Subcutaneous abdominal adipose tissue (tissue), 5 donors: ENCODE data around the gene FGD5.

Source experiments
- H3K27ac ChIP-seq: one replicate; pipeline ENCODE4 v1.7.0; 2013; ENCODE audit warnings: low read depth, mild to moderate bottlenecking, inconsistent platforms, low read length, moderate library complexity
- H3K27me3 ChIP-seq, 5 donors: one replicate each; pipeline ENCODE4 v1.7.0; 2013; ENCODE audit warnings: low read length in 5 of 5, inconsistent platforms in 1 of 5; ENCODE audit not compliant: control insufficient read depth in 5 of 5, insufficient read depth in 4 of 5
- H3K36me3 ChIP-seq, 5 donors: one replicate each; pipeline ENCODE4 v1.7.0; 2013; ENCODE audit warnings: low read length in 5 of 5; ENCODE audit not compliant: control insufficient read depth in 5 of 5, insufficient read depth in 5 of 5
- H3K4me1 ChIP-seq, 5 donors: one replicate each; pipeline ENCODE4 v1.7.0; 2013; ENCODE audit warnings: low read length in 5 of 5, mild to moderate bottlenecking in 3 of 5, moderate library complexity in 1 of 5; ENCODE audit not compliant: control insufficient read depth in 5 of 5, insufficient read depth in 5 of 5
- H3K4me3 ChIP-seq, 5 donors: one replicate each; pipeline ENCODE4 v1.7.0; 2013; ENCODE audit warnings: low read length in 5 of 5, low read depth in 1 of 5
- H3K9ac ChIP-seq, 5 donors: one replicate each; pipeline ENCODE4 v1.7.0; 2013; ENCODE audit warnings: low read length in 5 of 5, mild to moderate bottlenecking in 4 of 5, moderate library complexity in 3 of 5
- H3K9me3 ChIP-seq, 5 donors: one replicate each; pipeline ENCODE4 v1.7.0; 2013; ENCODE audit warnings: low read length in 5 of 5; ENCODE audit not compliant: control insufficient read depth in 5 of 5
- donor health status: healthy.
- donor health status: healthy.
- donor health status: healthy.
- donor health status: healthy.
- donor health status: healthy.

FGD5 gene

GRCh38 chr3:14789221-14789620 lies 29.5 kb upstream of the FGD5 start:
- Histone ChIP-seq H3K9me3 (no peaks in the 10 kb centered on the region), H3K27ac (no peak overlapping the region), H3K4me3 (no peak overlapping the region), H3K36me3 (no peaks in the 10 kb centered on the region), H3K9ac (no peak overlapping the region), H3K27me3 (peaks cover 0 to 7% (median 4%) of the 10 kb centered on the region in 5 donors), H3K4me1 (peaks cover 0 to 37% (median 21%) of the 10 kb centered on the region in 5 donors)

DNA sequence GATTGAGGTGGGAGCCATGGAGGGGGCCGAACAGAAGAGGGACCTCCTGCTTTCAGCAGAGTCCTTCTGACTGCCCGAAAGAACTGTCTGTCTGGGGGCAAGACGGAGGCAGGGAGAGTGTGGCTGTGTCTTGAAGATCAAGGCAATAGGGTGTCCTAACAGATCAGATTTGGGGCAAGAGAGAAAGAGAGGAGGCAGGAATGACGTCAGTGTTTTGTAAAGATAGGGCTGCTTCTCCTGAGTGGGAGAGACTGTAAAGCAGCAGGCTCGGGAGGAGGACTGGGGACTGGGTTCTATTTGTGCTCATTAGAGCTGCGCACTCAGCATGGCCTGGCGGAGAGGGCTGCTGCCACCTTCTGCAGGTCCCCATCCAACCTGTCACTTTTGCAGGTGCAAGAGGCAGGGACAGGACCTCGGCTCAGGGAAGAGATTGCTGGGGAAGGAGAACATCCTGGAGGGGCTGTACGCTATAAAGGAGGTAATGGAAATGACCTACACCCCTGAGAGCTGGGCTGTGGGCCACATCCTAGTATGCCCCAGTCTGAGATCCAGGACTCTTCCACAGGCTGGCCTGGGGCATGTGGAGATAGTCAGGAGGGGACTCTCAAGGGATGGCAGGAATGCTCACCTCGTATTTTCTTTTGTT lies 29.0 kb upstream of the FGD5 start:
- Histone ChIP-seq H3K4me3 (no peak overlapping the region), H3K27ac (no peak overlapping the region), H3K27me3 (peaks cover 0 to 7% (median 4%) of the 10 kb centered on the region in 5 donors), H3K9ac (no peak overlapping the region), H3K36me3 (no peaks in the 10 kb centered on the region), H3K9me3 (no peaks in the 10 kb centered on the region), H3K4me1 (peaks cover 0 to 33% (median 18%) of the 10 kb centered on the region in 5 donors)

DNA sequence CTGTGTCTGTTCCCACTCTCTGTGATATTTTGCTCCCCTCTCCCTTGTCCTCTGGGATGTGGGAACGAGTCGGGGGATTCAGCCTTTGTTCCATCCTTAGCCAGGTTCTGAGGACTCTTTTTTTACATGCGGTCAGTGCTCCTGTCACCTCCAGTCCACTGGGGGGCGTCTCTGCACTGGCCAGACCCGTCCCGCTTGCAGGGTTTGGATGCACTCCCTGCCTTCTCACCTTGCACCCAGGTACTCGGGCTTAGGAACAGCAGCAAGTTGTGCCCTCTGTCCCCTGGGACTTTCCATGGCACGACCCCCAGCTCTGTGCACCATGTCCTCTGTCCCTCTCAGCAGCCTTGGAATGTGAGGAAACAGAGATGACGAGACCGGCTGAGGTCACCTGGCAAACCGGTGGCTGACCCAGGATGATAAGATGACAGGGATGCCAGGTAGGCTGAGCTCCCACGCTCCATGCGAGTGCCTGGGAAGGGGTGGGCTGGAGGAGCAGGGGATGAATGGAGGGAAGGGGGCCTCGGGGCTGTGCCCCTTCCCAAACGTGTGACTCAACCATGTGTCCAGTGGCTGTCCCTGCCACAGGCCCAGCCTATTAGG lies 27.3 kb upstream of the FGD5 start:
- Histone ChIP-seq H3K9me3 (no peaks in the 10 kb centered on the region), H3K4me3 (no peak overlapping the region), H3K27ac (no peak overlapping the region), H3K4me1 (peaks cover 0 to 33% (median 19%) of the 10 kb centered on the region in 5 donors), H3K36me3 (no peaks in the 10 kb centered on the region), H3K27me3 (peaks cover 0 to 7% (median 4%) of the 10 kb centered on the region in 5 donors), H3K9ac (no peak overlapping the region)

- H3K27me3 ChIP-seq = peaks cover 0 to 7% (median 4%) of the 10 kb centered on the region in 5 donors
- no peak overlapping the region for H3K4me3 ChIP-seq
- H3K27ac ChIP-seq = peak overlapping the region; percentile 60
- H3K4me1 ChIP-seq = peaks cover 0 to 34% (median 21%) of the 10 kb centered on the region in 5 donors
- no peaks in the 10 kb centered on the region for H3K9me3 ChIP-seq
- H3K9ac ChIP-seq = no peak overlapping the region
- no peaks in the 10 kb centered on the region for H3K36me3 ChIP-seq
Observed at GRCh38 chr3:14792691-14793121, 26.1 kb upstream of the FGD5 start.

GRCh38 chr3:14793126-14793857 lies 25.5 kb upstream of the FGD5 start:
- H3K27ac ChIP-seq = peak overlapping the region; percentile 60
- no peaks in the 10 kb centered on the region for H3K36me3 ChIP-seq
- no peak overlapping the region for H3K9ac ChIP-seq
- no peaks in the 10 kb centered on the region for H3K9me3 ChIP-seq
- no peak overlapping the region for H3K4me3 ChIP-seq
- H3K4me1 ChIP-seq = peaks cover 0 to 34% (median 21%) of the 10 kb centered on the region in 5 donors
- H3K27me3 ChIP-seq = peaks cover 0 to 7% (median 4%) of the 10 kb centered on the region in 5 donors

DNA sequence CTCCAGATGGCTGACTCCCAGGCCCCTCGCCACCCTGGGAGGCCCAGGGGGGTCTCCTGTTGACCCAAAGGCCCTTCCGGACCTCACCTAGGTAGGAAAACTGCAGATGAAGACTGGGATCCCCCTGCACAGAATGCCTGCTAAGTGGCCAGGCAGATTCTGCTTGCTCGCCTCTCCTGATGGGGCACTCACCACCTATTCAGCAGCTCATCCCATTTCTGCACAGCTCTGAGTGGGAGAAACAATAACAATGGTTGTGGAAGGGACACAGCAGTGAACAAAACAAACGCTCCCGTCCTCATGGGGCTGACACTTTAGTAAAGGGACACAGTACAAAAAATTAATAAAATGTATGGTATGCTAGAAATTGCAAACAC lies 24.9 kb upstream of the FGD5 start:
- Histone ChIP-seq H3K36me3 (no peaks in the 10 kb centered on the region), H3K4me3 (no peak overlapping the region), H3K9me3 (no peaks in the 10 kb centered on the region), H3K9ac (no peak overlapping the region), H3K27ac (peak overlapping the region; percentile 60), H3K4me1 (peaks cover 0 to 34% (median 21%) of the 10 kb centered on the region in 5 donors), H3K27me3 (peaks cover 0 to 7% (median 4%) of the 10 kb centered on the region in 5 donors)

GRCh38 chr3:14794435-14794834 lies 24.3 kb upstream of the FGD5 start:
- H3K4me1 ChIP-seq = peaks cover 0 to 34% (median 21%) of the 10 kb centered on the region in 5 donors
- no peaks in the 10 kb centered on the region for H3K36me3 ChIP-seq
- no peak overlapping the region for H3K4me3 ChIP-seq
- no peaks in the 10 kb centered on the region for H3K9me3 ChIP-seq
- H3K9ac ChIP-seq = no peak overlapping the region
- H3K27me3 ChIP-seq = peaks cover 0 to 7% (median 4%) of the 10 kb centered on the region in 5 donors
- peak overlapping the region; percentile 60 for H3K27ac ChIP-seq

DNA sequence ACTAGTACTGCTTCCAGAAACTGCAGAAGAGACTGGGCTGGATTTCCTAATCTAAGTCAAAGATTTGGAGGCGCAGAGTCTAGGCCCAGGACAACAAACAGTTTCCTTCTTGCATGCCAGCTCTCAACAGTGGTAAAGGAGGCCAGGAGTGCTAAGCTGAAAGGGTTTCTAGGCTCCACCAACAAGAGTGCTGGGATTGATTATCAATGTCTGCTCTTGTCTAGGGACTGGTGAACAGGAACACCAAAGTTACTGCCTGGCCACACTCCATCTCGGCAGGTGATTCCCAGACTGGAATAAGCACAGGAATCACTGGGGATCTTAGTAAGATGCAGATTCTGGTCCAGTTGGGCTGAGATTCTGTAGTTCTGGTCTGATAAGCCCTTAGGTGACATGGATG lies 22.8 kb upstream of the FGD5 start:
- no peak overlapping the region for H3K9ac ChIP-seq
- H3K36me3 ChIP-seq = no peaks in the 10 kb centered on the region
- H3K4me1 ChIP-seq = peaks cover 0 to 41% (median 21%) of the 10 kb centered on the region in 5 donors
- H3K9me3 ChIP-seq = no peaks in the 10 kb centered on the region
- H3K27ac ChIP-seq = no peak overlapping the region
- peaks cover 0 to 7% (median 4%) of the 10 kb centered on the region in 5 donors for H3K27me3 ChIP-seq
- H3K4me3 ChIP-seq = no peak overlapping the region

GRCh38 chr3:14796403-14797077 lies 22.2 kb upstream of the FGD5 start:
- Histone ChIP-seq H3K4me3 (no peak overlapping the region), H3K9ac (no peak overlapping the region), H3K27ac (no peak overlapping the region), H3K27me3 (peaks cover 0 to 3% (median 2%) of the 10 kb centered on the region in 5 donors), H3K4me1 (peaks cover 0 to 40% (median 18%) of the 10 kb centered on the region in 5 donors), H3K36me3 (no peaks in the 10 kb centered on the region), H3K9me3 (no peaks in the 10 kb centered on the region)
